HepG2 (cell line): ENCODE measurements around the gene VAV2. TPM values are rescaled to one million over a fixed set of nuclear protein-coding genes. Genes with fewer than 3 reads are reported as not detected.
A peak's percentile ranks its signal among the peaks of the same experiment; 100 is the strongest.

Experiments used
- ATF7 ChIP-seq, 2 experiments: fragments of 450-650 bp in 1 of 2; sonication (generic) in 1 of 2; formaldehyde crosslinking in 1 of 2; IDR thresholded peaks; 2 replicates each; pipeline versions ENCODE4 v1.4.0 to v1.6.1; 2016 to 2020; ENCODE audit warnings: antibody characterized with exemption in 1 of 2, mild to moderate bottlenecking in 1 of 2, missing genetic modification reagents in 1 of 2
- FOXP1 ChIP-seq, 2 experiments: fragments of 450-650 bp in 1 of 2; IDR thresholded peaks; 2 replicates each; pipeline ENCODE4 v1.6.1; 2017 to 2018; ENCODE audit warnings: antibody characterized with exemption in 1 of 2
- MXD4 ChIP-seq: IDR thresholded peaks from 2 replicates; pipeline ENCODE4 v1.6.1; 2016; ENCODE audit warnings: mild to moderate bottlenecking, missing biosample characterization, missing genetic modification reagents
- NONO ChIP-seq, 2 experiments: fragments of 450-650 bp in 1 of 2; sonication (generic) in 1 of 2; formaldehyde crosslinking in 1 of 2; IDR thresholded peaks in 1 of 2; conservative IDR thresholded peaks in 1 of 2; 2 replicates each; pipeline versions ENCODE4 v1.6.1 to v1.8.0; 2017 to 2022; ENCODE audit warnings: mild to moderate bottlenecking in 1 of 2, missing genetic modification reagents in 1 of 2, moderate library complexity in 1 of 2
- SNAI1 ChIP-seq: sonication (generic); formaldehyde crosslinking; IDR thresholded peaks from 2 replicates; pipeline ENCODE4 v1.5.0; 2020; ENCODE audit warnings: mild to moderate bottlenecking, missing genetic modification reagents, borderline replicate concordance
- TSC22D2 ChIP-seq: sonication (generic); formaldehyde crosslinking; IDR thresholded peaks from 2 replicates; pipeline ENCODE4 v1.5.1; 2020; ENCODE audit warnings: missing genetic modification reagents, mild to moderate bottlenecking, borderline replicate concordance
- ZNF530 ChIP-seq: sonication (generic); formaldehyde crosslinking; IDR thresholded peaks from 2 replicates; pipeline ENCODE4 v1.5.0; 2020; ENCODE audit warnings: low read depth, mild to moderate bottlenecking, missing genetic modification reagents
- ZNF784 ChIP-seq: sonication (generic); formaldehyde crosslinking; IDR thresholded peaks from 2 replicates; pipeline ENCODE4 v1.5.1; 2020; ENCODE audit warnings: missing genetic modification reagents, mild to moderate bottlenecking, borderline replicate concordance
- polyA plus RNA-seq, 8 experiments: library from polyadenylated mRNA; depleted of rRNA in 3 of 8; stranded (reverse) in 7 of 8; unstranded in 1 of 8; fragments of >200 nt; fragmentation: Illumina TruSeq in 4 of 8; extraction: Trizol in 4 of 8; gene quantifications; 2 replicates each; pipeline versions ENCODE4 v1.2.1 to v1.2.3, GENCODE V29; 2011 to 2016; ENCODE audit warnings: low read depth in 4 of 8, missing spikeins in 1 of 8, mixed read lengths in 1 of 8; ENCODE audit not compliant: insufficient read depth in 1 of 8
- total RNA-seq, 5 experiments: library from RNA; depleted of rRNA; stranded (reverse); fragments of >200 nt; fragmentation: Illumina TruSeq; extraction: Trizol; gene quantifications; 2 replicates each; pipeline ENCODE4 v1.2.3, GENCODE V29; 2016; ENCODE audit warnings: low read depth in 1 of 5
- TF ChIP-seq, protein P1 (sequence below): sonication (generic); formaldehyde crosslinking; IDR thresholded peaks from 2 replicates; pipeline ENCODE4 v1.5.1; 2020; ENCODE audit warnings: mild to moderate bottlenecking, moderate library complexity, missing genetic modification reagents
- TF ChIP-seq, protein P2 (sequence below): sonication (generic); formaldehyde crosslinking; conservative IDR thresholded peaks from 2 replicates; pipeline ENCODE4 v1.4.0; 2020; ENCODE audit warnings: missing genetic modification reagents
- TF ChIP-seq, protein P3 (sequence below): IDR thresholded peaks from 2 replicates; pipeline ENCODE4 v1.6.1; 2016; ENCODE audit warnings: low read depth
- TF ChIP-seq, protein P4 (sequence below): sonication (generic); formaldehyde crosslinking; IDR thresholded peaks from 2 replicates; pipeline ENCODE4 v1.5.0; 2020; ENCODE audit warnings: mild to moderate bottlenecking, missing genetic modification reagents, moderate library complexity
- TF ChIP-seq, protein P5 (sequence below): sonication (generic); formaldehyde crosslinking; IDR thresholded peaks from 2 replicates; pipeline ENCODE4 v1.4.0; 2020; ENCODE audit warnings: mild to moderate bottlenecking, missing genetic modification reagents

The VAV2 gene
- total and polyA plus RNA-seq, 2 of the 13 experiments (the other 11 are each of a cell fraction or from before 2014, with no cell fraction given): 22.5 to 22.9 TPM

- TF ChIP-seq, protein P1, sequence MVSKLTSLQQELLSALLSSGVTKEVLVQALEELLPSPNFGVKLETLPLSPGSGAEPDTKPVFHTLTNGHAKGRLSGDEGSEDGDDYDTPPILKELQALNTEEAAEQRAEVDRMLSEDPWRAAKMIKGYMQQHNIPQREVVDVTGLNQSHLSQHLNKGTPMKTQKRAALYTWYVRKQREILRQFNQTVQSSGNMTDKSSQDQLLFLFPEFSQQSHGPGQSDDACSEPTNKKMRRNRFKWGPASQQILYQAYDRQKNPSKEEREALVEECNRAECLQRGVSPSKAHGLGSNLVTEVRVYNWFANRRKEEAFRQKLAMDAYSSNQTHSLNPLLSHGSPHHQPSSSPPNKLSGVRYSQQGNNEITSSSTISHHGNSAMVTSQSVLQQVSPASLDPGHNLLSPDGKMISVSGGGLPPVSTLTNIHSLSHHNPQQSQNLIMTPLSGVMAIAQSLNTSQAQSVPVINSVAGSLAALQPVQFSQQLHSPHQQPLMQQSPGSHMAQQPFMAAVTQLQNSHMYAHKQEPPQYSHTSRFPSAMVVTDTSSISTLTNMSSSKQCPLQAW: peak; percentile 38; the same call in 1 of the 2 replicates
- TF ChIP-seq ATF7 (IDR thresholded peaks at IDR 0.05): no peak
- TF ChIP-seq ATF7 (CRISPR knock-in tag; IDR thresholded peaks at IDR 0.05): peak; percentile 60; the same call in 1 of the 2 replicates
- 0 out of 2 replicates have a peak, but pooled peaks have one; percentile 38 for TF ChIP-seq TSC22D2 (CRISPR knock-in tag)
- TF ChIP-seq, protein P2, sequence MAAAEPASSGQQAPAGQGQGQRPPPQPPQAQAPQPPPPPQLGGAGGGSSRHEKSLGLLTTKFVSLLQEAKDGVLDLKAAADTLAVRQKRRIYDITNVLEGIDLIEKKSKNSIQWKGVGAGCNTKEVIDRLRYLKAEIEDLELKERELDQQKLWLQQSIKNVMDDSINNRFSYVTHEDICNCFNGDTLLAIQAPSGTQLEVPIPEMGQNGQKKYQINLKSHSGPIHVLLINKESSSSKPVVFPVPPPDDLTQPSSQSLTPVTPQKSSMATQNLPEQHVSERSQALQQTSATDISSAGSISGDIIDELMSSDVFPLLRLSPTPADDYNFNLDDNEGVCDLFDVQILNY (CRISPR knock-in tag): peak; percentile 37; the same call in 1 of the 2 replicates
- peak; percentile 86; the same call in 1 of the 2 replicates for TF ChIP-seq SNAI1 (CRISPR knock-in tag)
- no peak for TF ChIP-seq NONO (IDR thresholded peaks at IDR 0.05)
- peak; percentile 76 for TF ChIP-seq NONO (CRISPR knock-in tag; conservative IDR thresholded peaks at IDR 0.05)
- TF ChIP-seq, protein P3, sequence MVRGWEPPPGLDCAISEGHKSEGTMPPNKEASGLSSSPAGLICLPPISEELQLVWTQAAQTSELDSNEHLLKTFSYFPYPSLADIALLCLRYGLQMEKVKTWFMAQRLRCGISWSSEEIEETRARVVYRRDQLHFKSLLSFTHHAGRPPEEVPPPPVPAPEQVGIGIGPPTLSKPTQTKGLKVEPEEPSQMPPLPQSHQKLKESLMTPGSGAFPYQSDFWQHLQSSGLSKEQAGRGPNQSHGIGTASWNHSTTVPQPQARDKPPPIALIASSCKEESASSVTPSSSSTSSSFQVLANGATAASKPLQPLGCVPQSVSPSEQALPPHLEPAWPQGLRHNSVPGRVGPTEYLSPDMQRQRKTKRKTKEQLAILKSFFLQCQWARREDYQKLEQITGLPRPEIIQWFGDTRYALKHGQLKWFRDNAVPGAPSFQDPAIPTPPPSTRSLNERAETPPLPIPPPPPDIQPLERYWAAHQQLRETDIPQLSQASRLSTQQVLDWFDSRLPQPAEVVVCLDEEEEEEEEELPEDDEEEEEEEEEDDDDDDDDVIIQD (CRISPR knock-in tag): no peak
- TF ChIP-seq ZNF530: no peak
- no peak for TF ChIP-seq FOXP1 (IDR thresholded peaks at IDR 0.05)
- TF ChIP-seq FOXP1 (CRISPR knock-in tag; IDR thresholded peaks at IDR 0.05): 0 out of 2 replicates have a peak, but pooled peaks have one; percentile 11
- TF ChIP-seq ZNF784 (CRISPR knock-in tag): peak; percentile 88; the same call in 1 of the 2 replicates
- TF ChIP-seq MXD4 (CRISPR knock-in tag): peak; percentile 57
- TF ChIP-seq, protein P4, sequence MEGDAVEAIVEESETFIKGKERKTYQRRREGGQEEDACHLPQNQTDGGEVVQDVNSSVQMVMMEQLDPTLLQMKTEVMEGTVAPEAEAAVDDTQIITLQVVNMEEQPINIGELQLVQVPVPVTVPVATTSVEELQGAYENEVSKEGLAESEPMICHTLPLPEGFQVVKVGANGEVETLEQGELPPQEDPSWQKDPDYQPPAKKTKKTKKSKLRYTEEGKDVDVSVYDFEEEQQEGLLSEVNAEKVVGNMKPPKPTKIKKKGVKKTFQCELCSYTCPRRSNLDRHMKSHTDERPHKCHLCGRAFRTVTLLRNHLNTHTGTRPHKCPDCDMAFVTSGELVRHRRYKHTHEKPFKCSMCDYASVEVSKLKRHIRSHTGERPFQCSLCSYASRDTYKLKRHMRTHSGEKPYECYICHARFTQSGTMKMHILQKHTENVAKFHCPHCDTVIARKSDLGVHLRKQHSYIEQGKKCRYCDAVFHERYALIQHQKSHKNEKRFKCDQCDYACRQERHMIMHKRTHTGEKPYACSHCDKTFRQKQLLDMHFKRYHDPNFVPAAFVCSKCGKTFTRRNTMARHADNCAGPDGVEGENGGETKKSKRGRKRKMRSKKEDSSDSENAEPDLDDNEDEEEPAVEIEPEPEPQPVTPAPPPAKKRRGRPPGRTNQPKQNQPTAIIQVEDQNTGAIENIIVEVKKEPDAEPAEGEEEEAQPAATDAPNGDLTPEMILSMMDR (CRISPR knock-in tag): peak; percentile 79
- TF ChIP-seq, protein P5, sequence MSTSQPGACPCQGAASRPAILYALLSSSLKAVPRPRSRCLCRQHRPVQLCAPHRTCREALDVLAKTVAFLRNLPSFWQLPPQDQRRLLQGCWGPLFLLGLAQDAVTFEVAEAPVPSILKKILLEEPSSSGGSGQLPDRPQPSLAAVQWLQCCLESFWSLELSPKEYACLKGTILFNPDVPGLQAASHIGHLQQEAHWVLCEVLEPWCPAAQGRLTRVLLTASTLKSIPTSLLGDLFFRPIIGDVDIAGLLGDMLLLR (CRISPR knock-in tag): peak; percentile 57; the same call in 1 of the 2 replicates
- TF ChIP-seq, all 625 proteins: peak for 216
These were observed 883 bp upstream of the VAV2 start (continued) for GRCh38 chr9:133992780-133993634.
